Measurements from ENCODE around the gene NFATC1. TPM values are rescaled to one million over a fixed set of nuclear protein-coding genes. Genes with fewer than 3 reads are reported as not detected.

Gene NFATC1
- polyA plus RNA-seq, 2 of the 4 experiments (the other 2 are of a cell fraction) = 0.52 to 1.7 TPM

GRCh38 chr18:79361766-79362522 lies 33.8 kb upstream of the NFATC1 start (continued):
- TF ChIP-seq PHF8 (IDR thresholded peaks at IDR 0.05; ENCODE audit: borderline replicate concordance, low read depth) = no peak
- TF ChIP-seq RCOR1 (IDR thresholded peaks at IDR 0.05; ENCODE audit: low read depth, low read length) = no peak
- TF ChIP-seq, protein P1, sequence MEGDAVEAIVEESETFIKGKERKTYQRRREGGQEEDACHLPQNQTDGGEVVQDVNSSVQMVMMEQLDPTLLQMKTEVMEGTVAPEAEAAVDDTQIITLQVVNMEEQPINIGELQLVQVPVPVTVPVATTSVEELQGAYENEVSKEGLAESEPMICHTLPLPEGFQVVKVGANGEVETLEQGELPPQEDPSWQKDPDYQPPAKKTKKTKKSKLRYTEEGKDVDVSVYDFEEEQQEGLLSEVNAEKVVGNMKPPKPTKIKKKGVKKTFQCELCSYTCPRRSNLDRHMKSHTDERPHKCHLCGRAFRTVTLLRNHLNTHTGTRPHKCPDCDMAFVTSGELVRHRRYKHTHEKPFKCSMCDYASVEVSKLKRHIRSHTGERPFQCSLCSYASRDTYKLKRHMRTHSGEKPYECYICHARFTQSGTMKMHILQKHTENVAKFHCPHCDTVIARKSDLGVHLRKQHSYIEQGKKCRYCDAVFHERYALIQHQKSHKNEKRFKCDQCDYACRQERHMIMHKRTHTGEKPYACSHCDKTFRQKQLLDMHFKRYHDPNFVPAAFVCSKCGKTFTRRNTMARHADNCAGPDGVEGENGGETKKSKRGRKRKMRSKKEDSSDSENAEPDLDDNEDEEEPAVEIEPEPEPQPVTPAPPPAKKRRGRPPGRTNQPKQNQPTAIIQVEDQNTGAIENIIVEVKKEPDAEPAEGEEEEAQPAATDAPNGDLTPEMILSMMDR (IDR thresholded peaks at IDR 0.05) = no peak

DNA sequence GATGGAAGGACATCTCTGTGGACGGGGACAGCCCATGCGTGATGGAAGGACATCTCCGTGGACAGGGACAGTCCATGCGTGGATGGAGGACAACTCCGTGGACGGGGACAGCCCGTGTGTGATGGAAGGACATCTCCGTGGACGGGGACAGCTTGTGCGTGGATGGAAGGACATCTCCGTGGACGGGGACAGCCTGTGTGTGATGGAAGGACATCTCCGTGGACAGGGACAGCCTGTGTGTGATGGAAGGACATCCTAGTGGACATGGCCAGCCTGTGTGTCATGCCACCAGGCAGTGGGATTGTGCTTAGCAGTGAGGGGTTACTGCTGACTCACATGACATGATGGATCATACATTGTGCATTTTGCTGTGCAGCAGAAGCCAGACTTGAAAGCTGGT lies 30.0 kb upstream of the NFATC1 start:
- H3K4me1 ChIP-seq = no peaks in the 10 kb centered on the region
- ChIA-PET POLR2A (no interaction called here), CTCF (interaction anchor here (1.0 to 1.5 kb wide), 2 partner anchors 14 to 15 kb away, joined by 3 to 4 read pairs; no protein-coding TSS in a partner anchor)
- H3K27ac ChIP-seq = no peak overlapping the region
- H3K9me3 ChIP-seq = no peaks in the 10 kb centered on the region
- no peak for TF ChIP-seq JUN (IDR thresholded peaks at IDR 0.05)
- TF ChIP-seq, protein P1 (IDR thresholded peaks at IDR 0.05) = no peak
- no peak for TF ChIP-seq MAX (IDR thresholded peaks at IDR 0.05)
- TF ChIP-seq KDM5A (IDR thresholded peaks at IDR 0.05) = no peak
- TF ChIP-seq ZSCAN20 (CRISPR knock-in tag; IDR thresholded peaks at IDR 0.05) = no peak
- TF ChIP-seq POLR2AphosphoS2 (conservative IDR thresholded peaks at IDR 0.05; ENCODE audit: low read length) = no peak
- TF ChIP-seq, protein P2, sequence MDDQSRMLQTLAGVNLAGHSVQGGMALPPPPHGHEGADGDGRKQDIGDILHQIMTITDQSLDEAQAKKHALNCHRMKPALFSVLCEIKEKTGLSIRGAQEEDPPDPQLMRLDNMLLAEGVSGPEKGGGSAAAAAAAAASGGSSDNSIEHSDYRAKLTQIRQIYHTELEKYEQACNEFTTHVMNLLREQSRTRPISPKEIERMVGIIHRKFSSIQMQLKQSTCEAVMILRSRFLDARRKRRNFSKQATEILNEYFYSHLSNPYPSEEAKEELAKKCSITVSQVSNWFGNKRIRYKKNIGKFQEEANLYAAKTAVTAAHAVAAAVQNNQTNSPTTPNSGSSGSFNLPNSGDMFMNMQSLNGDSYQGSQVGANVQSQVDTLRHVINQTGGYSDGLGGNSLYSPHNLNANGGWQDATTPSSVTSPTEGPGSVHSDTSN (IDR thresholded peaks at IDR 0.05) = no peak
- TF ChIP-seq, protein P3, sequence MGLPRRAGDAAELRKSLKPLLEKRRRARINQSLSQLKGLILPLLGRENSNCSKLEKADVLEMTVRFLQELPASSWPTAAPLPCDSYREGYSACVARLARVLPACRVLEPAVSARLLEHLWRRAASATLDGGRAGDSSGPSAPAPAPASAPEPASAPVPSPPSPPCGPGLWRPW (IDR thresholded peaks at IDR 0.05) = no peak
- no peak for TF ChIP-seq CBX2 (IDR thresholded peaks at IDR 0.05; ENCODE audit: borderline replicate concordance, low read depth)
- TF ChIP-seq, protein P4, sequence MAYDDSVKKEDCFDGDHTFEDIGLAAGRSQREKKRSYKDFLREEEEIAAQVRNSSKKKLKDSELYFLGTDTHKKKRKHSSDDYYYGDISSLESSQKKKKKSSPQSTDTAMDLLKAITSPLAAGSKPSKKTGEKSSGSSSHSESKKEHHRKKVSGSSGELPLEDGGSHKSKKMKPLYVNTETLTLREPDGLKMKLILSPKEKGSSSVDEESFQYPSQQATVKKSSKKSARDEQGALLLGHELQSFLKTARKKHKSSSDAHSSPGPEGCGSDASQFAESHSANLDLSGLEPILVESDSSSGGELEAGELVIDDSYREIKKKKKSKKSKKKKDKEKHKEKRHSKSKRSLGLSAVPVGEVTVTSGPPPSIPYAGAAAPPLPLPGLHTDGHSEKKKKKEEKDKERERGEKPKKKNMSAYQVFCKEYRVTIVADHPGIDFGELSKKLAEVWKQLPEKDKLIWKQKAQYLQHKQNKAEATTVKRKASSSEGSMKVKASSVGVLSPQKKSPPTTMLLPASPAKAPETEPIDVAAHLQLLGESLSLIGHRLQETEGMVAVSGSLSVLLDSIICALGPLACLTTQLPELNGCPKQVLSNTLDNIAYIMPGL (CRISPR knock-in tag; IDR thresholded peaks at IDR 0.05; ENCODE audit: borderline replicate concordance) = no peak
- TF ChIP-seq NFE2L2 (conservative IDR thresholded peaks at IDR 0.05; ENCODE audit: low read length) = no peak
- no peak for TF ChIP-seq KDM1A (IDR thresholded peaks at IDR 0.05; ENCODE audit: low read depth)
- TF ChIP-seq ATOH8 (CRISPR knock-in tag; IDR thresholded peaks at IDR 0.05; ENCODE audit: low read depth) = no peak
- TF ChIP-seq CBX8 (IDR thresholded peaks at IDR 0.05) = no peak
- TF ChIP-seq E2F6 (IDR thresholded peaks at IDR 0.05; ENCODE audit: borderline replicate concordance, low read depth) = no peak
- ATAC-seq (no peak), FAIRE-seq (no peak), DNase-seq (ENCODE audit: low read depth in 1 of 2, low spot score in 1 of 2) (no peak)
- no peak overlapping the region for H3K4me3 ChIP-seq
- no peak overlapping the region for H3K4me2 ChIP-seq
- 96% methylated on average over 13 of the region's 13 CpGs for WGBS (ENCODE audit: missing lambda C conversion rate)
